GM18907 (cell line): Measurements from ENCODE around the gene PEX1.
"Not testable (repeated sequence)": the region's sequence is repeated elsewhere in the genome, so short reads cannot be mapped to it uniquely, and the experiment has no call there.

Experiments used
- ATAC-seq: cut with Tn5 transposase; IDR thresholded peaks from one replicate; pipeline ENCODE4 v1.9.1; 2021; ENCODE audit warnings: mild to moderate bottlenecking, moderate library complexity; ENCODE audit not compliant: unreplicated experiment

PEX1 gene

DNA sequence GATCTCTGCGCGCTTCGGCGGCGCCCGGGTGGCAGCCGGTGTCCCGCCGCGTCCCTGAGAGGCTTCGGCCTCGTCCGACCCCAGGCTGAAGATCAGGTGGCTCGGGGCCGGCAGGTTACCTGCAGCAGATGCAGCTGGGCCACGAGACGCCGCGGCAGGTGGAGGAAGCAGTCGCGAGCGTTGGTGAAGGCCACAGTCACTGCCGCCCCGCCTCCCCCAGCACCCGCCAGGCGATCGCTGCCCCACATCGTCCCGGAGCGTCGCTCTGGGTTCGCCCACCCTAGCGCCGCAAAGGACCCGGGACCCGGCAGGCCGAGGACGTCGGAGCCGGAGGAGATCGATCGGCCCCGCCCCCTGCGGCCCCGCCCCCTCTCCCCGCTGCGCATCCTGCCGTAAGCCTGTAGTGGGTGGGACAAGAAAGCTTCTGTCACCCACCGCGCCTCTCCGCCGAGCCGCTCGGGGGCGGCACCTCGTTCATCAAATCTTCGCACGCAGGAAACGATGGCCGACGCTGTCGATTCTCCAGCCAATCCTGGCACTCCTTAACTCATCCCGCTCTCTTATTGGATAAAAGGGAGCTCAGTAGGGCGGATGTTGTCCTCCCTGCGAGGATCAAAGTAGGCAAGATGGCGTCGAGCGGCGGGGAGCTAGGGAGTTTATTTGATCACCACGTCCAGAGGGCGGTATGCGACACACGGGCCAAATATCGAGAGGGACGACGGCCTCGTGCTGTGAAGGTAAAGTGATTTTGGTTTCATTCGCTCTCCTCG, at the start of gene PEX1, which contains the start of gene RBM48:
TSS of gene PEX1 (minus strand) at position 333 of the 770 bp plus-strand sequence. CDS start at position 248, 85 bp downstream.
TSS of gene RBM48 (plus strand) at position 608 of the 770 bp plus-strand sequence. CDS start at position 627, 19 bp downstream.
- peak; percentile 96 for ATAC-seq

DNA sequence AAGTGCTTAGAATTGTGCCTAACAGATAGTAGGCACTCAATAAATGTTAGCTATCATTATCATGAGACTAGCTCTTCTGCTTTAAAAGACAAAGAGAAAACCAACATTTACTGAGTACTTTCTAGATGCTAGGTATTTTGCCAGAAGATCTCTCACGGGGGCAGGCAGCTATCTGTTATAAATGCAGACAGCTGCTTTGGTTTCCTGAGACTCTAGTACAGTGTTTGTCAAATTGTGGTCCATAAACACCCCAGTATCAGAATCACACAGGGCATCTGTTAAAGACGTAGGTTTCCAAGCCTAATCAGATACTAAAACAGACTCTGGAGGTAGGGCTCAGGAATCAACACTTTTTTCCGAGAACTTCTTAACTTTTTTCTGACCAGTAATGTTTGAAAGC, 48.0 kb upstream of the PEX1 start:
- no peak for ATAC-seq

DNA sequence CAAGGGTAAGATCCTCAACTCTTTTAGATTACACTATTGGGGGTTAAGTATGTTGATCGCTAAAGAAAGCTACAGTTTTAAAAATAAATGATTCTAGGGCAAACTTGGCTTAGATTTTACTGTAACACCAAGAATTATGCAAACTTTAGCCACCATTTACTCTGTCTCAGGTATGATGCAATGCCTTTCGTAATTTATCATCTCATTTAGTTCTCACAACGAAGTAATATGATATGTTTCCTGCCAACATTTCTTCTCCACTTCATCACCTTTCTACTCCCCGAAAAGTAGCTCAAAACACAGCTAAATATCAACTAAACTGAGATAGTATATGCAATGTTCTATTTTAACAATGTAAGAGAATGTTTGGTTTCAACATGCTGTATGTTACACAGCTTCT, 40.8 kb upstream of the PEX1 start:
- no peak for ATAC-seq

DNA sequence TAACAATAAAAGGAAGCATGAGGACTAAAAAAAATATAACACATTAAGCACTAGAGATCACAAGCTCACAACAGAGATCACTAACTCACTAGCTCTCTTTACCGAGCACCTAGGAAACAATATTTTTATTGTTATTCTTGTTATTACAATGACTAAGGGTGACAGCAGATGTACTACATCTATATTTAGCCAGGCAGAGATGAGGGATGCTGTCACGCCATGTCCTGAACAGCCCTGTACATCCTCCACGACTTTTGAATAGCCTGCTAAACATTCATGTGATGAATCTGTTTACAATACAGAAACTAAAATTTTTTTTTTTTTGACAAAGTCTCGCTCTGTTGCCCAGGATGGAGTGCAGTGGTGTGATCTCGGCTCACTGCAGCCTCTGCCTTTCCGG, 39.1 kb upstream of the PEX1 start:
- no peak for ATAC-seq

DNA sequence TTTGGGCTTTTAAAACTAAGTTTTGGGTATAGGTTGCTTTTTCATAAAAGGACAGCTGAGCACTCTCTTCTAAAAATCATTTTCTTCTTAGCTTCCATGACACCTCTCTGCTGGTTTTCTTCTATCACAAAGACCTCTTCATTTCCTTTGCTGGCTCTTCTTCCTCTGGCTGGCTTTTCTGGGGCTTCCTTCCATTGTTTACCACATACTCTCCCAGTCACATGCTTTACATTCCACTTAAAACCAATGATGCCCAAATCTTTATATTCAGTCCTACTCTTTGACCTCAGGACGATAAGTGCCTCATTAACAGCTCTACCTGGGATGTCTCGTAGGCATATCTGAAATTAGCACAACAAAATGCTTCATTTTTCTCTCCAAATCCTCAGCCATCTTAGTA, 35.0 kb upstream of the PEX1 start:
- no peak for ATAC-seq

DNA sequence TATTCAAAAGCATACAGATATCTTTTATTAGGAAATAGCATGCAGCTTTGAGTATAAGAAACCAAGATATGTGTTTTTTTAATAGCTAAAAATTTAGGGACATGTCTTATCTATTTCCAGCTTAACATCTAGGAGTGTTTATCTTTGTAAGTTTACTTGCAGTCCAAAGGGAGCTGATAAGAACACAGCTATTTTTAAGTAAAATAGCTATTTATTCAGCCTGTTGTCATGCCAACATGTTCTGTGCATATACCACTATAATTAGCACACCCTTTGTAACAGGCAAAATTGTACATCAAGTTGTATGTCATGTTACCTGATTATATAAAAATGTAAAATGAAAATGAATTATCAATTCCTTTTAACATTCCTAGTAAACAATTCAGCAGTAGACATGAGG, 32.3 kb upstream of the PEX1 start:
- ATAC-seq: no peak

DNA sequence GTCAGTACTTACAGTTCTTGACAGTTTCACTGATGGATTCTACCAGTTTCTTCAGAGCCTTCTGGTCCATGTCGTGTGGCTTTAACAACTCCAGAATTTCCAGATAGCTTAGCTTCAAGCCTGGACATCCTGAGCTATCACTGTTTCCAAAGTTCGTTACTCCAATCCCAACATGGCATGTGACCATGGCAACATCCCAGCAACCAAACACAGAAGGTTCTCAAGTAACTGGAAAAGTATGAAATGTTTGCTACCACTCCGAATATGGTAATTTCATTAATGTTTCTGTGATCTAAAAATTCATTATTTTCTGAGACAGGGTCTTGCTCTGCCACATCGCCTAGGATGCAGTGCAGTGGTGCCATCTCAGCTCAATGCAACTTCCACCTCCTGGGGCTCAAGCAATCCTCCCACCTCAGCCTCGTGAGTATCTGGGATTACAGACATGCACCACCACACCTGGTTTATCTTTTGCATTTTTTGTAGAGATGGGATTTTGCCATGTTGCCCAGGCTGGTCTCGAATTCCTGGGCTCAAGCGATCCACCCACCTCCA, 29.6 kb upstream of the PEX1 start:
- no peak for ATAC-seq

DNA sequence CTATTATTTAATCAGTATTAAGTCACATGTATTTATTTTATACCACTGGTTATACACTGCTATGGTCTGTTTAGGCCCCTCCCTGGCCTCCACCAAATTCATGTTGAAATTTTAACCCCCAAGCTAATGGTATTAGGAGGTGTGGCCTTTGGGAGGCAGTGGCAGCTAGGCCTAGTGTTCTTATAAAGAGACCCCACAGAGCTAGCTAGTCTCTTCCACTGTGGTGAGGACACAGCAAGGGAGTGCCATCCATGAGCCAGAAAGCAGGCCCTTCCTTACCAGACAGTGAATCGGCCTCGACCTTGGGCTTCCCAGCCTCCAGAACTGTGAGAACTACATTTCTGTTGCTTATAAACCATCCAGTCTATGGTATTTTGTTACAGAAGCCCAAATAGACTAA, 28.9 kb upstream of the PEX1 start:
- no peak for ATAC-seq

DNA sequence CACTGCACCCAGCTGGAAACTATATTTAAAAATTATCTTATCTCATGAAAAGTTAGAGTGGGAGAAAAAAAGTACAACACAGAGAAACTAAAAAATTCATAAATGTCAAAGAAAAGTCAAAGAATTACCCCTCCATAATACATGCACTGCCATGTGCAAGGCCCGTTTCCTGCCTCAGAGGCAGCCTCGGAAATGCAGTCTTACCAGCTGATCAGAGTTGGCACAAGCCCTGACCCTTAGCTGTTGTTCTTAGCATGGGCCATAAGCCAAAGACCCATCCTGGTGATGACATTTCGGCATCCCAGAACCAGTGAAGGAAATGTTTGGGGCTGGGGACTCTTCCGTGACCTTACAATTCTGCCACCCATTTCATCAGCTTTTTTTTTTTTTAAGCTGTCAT, 21.9 kb upstream of the PEX1 start:
- no peak for ATAC-seq

DNA sequence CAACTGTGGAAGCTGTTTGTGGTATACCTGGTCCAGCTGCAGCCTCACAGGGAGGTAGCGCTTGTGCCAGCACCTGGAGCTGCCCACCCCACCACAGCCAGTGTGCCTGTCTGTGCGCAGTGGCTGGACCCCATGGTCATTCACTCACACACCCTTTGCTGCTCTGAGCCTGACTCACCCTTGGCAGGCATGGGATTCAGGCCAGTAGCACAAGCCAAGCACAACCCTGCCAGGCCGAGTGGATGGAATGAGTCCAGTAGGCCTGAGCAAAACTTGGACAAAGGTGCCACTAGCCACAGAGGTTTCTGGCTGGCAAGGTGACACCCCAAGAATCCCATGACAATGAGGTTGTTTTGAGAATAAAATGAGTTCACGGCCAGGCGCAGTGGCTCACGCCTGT, 19.3 kb upstream of the PEX1 start:
- ATAC-seq: no peak

DNA sequence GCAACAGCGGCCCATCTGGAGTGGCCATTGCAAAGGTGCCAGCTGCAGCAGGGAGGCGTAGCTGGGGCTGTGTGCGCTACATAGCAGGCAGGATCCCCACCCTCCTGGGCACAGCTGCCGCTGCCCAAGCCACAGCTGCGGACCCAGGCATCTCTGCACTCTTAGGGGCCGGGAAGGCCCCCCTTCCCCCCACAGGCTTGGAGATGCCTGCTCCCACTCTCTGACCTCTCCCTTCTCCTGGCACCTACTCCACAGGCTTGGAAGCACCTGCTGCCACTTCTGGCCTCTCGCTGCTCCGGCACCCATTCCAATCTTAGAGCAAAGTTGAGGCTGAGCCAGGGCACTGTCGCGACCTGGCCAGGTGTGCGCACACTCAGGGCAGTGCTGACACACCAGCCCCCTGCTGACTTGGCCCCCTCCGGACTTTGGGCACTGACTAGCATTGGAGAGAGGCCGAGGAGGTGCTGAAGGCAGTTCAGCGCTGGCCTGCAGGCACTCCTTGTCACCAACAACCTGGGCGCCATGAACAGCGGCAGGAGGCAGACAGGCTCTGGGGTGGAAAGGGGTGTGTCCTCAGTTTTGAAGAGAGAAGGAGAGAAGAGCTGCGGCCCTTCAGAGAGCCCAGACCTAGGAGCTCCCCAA, 18.7 kb upstream of the PEX1 start:
- no peak for ATAC-seq

DNA sequence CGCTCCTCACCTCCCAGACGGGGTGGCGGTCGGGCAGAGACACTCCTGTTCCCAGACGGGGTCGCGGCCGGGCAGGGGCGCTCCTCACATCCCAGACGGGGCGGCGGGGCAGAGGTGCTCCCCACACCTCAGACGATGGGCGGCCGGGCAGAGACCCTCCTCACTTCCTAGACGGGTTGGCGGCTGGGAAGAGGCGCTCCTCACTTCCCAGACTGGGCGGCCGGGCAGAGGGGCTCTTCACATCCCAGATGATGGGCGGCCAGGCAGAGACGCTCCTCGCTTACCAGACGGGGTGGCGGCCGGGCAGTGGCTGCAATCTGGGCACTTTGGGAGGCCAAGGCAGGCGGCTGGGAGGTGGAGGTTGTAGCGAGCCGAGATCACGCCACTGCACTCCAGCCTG, 16.8 kb upstream of the PEX1 start:
- not testable (repeated sequence) for ATAC-seq

DNA sequence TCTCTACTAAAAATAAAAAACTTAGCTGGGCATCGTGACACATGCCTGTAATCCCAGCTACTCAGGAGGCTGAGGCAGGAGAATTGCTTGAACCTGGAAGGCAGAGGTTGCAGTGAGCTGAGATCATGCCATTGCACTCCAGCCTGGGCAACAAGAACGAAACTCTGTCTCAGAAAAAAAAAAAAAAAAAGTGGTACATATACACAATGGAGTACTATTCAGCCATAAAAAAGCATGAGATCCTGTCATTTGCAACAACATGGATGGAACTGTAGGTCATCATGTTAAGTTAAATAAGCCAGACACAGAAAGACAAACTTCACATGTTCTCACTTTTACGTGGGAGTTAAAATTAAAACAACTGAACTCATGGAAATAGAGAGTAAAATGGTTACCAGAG, 15.2 kb upstream of the PEX1 start:
- not testable (repeated sequence) for ATAC-seq

DNA sequence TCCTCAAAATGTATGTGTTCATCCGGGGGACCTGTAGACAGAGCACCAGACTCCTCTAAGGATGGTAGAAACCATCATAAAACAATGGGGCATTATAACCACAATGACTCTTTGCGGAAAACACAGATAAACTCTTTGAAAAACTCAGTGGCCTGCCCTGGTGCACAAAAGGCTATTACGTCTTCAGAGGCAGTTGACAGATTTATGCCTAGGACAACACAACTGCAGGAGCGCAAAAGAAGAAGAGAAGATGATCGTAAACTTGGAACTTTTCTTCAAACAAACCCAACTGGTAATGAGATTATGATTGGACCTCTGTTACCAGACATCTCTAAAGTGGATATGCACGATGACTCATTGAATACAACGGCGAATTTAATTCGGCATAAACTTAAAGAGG, 6.3 kb upstream of the PEX1 start:
- ATAC-seq: no peak

DNA sequence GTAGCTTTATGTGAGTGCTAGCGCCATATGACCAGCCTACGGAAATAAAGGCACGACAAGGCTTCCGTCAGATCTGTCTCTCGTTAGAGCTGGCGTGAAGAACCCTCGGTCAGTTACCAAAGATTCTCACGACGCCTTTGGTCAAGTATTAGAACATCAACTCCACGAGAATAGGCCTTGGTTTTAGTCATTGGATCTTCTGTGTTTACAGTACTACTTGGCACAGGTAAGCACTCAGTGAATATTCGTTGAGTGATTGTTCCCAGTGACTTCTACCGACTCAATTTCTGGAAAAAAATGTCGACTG, 591 bp upstream of the PEX1 start:
- ATAC-seq: no peak

DNA sequence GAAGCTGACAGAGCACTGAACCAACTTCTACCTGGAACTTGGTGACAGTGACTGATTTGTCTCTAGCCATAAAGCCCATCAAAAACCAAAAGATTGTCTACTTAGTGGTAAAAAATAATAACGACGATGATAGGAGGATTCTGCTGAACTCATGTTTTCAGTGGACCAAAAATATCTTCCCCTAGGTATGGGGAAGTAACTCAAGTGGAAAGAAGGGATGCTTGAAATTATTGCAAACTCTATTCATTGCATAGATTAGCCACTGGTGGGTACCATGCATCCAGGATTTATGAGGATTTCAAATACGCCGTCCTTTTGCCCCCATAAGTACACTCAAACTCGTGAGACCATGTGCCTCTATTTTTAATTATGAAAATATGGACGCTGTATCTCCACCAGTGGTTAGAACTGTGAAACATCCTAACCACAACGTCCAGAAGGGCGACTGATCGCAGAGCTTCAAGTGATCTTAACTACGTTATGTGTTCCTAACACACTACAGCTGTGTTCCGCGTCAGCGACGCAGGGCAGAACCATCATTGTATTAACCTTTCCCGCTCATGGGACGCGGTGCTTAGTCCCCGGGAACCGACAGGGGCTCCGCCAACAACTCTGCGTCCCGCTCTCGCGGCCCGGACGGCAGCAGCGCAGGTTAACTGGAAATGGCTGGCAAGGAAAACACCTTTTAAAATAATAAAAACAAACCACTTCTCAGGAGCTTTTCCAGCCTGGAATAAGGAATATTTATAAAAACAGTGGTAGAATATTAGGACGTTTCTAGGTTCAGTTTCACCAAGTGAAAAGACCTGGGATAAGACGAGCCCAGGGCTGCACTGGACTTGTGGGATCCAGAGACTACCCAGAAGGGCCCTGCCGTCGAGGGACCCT, 776 bp downstream of the PEX1 start:
- ATAC-seq: peak; percentile 43

DNA sequence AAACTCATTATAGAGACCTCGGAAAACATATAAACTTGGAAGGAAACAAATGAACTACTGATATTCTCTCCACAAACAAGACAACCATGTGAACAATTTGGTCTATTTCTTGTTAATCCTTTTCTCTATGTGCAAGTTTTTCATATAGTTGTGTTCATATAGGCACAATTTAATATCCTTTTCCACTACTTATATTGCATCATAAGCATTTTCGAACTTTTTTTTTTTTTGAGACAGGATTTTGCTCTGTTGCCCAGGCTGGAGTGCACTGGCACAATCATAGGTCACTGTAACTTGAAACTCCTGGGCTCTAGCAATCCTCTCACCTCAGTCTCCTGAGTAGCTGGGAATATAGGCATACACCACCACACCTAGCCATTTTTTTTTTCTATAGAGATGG, 5.2 kb downstream of the PEX1 start:
- no peak for ATAC-seq

DNA sequence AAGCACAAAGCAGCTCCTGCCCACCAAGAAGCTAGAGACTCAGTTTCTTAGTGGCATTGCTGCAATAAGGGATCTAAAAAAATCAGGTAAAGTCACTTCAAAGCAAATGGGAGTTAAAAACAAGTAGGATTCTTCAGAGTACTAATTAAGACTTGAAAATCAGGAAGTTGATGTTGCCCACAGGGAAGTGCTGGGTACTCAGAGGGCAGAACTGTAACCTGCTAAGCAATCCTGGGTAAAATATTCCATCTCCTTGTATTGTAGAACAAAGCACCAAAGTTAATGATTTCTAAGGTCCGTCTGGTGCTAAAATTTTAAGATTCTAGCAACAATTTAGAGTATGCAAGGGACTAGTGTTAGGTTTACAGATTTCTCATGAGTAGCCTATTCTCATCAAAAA, 8.3 kb downstream of the PEX1 start:
- ATAC-seq: no peak

DNA sequence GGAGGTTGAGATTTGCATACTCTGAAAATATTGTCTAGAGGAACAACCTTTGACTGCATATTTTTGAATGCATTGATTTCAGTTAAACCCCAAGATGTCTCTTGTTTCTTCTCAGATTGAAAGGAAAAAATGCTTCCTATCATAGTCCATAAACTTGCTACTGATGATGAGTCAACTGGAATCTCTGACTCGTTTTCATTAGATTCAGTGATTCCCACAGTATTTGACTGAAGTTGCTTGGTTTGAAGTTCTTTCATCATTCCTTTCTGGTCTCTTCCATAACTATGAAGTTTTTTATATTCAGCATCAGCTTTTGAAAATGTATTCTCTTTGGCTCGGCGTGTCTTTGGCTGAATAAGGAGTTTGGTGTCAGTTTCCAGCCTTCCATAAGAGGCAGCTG, 10.7 kb downstream of the PEX1 start:
- ATAC-seq: no peak

DNA sequence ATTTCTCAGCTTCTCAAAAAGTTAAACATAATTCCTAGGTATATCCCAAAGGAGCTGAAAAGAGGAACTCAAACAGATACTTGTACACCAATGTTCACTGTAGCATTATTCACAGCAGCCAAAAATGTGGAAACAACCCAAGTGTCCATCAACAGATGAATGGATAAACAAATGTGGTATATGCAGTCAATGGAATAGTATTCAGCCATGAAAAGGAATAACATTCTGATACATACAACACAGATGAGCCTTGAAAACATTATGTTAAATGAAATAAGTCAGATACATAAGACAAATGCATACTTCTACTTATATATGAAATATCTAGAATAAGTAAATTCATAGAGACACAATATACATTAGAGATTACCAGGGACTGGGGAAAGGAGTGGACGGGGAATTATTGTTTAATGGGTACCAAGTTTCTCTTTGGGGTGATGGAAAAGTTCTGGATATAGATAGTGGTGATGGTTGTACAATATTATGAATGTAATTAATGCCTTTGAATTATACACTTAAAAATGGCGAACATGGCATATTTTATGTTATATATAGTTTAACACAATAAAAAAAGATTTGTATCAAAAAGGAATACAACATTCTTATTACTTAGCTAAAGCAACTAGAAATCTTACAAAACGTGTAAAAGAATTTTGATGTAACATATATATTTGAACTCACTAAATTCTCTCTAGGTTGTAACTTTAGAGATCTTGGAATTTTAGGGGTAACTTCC, 15.0 kb downstream of the PEX1 start:
- no peak for ATAC-seq

DNA sequence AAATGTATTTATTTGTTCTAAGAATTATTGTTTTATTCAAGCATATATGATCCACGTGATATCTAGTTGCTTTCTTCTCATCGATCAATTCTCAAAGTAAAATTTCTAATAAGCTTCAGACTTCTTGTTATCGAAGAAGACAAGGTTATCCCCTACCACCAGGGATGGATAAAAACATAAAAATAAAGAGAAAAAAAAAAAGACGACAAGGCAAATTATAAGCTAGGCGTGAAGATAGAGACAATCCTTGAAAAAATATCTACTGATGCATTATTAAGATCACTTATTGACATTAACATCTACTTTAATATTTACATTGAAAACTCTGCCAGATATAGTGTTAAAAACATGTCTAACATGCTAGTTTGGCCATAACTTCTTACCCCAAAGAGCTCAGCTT, 19.4 kb downstream of the PEX1 start:
- no peak for ATAC-seq
